HUES48 (cell line): ENCODE data around the gene SEMA6A.

Source experiments
- H3K27ac ChIP-seq: one replicate; pipeline ENCODE4 v1.7.0; 2013; ENCODE audit warnings: low read depth, low read length, inconsistent platforms
- H3K27me3 ChIP-seq: 2 replicates; pipeline ENCODE4 v1.6.1; 2013; ENCODE audit warnings: mild to moderate bottlenecking, low read length; ENCODE audit not compliant: control insufficient read depth, insufficient read depth
- H3K36me3 ChIP-seq: 2 replicates; pipeline ENCODE4 v1.6.1; 2013; ENCODE audit warnings: low read length; ENCODE audit not compliant: control insufficient read depth, insufficient read depth
- H3K4me1 ChIP-seq: 2 replicates; pipeline ENCODE4 v1.6.1; 2013; ENCODE audit warnings: mild to moderate bottlenecking, low read length; ENCODE audit not compliant: control insufficient read depth, insufficient read depth
- H3K4me3 ChIP-seq: 2 replicates; pipeline ENCODE4 v1.5.1; 2013; ENCODE audit warnings: mild to moderate bottlenecking, low read depth, low read length
- H3K9ac ChIP-seq: 2 replicates; pipeline ENCODE4 v1.6.1; 2013; ENCODE audit warnings: mild to moderate bottlenecking, low read depth, low read length, moderate library complexity
- H3K9me3 ChIP-seq: 2 replicates; pipeline ENCODE4 v1.6.1; 2013; ENCODE audit warnings: low read length; ENCODE audit not compliant: control insufficient read depth, insufficient read depth

SEMA6A gene, protein sequence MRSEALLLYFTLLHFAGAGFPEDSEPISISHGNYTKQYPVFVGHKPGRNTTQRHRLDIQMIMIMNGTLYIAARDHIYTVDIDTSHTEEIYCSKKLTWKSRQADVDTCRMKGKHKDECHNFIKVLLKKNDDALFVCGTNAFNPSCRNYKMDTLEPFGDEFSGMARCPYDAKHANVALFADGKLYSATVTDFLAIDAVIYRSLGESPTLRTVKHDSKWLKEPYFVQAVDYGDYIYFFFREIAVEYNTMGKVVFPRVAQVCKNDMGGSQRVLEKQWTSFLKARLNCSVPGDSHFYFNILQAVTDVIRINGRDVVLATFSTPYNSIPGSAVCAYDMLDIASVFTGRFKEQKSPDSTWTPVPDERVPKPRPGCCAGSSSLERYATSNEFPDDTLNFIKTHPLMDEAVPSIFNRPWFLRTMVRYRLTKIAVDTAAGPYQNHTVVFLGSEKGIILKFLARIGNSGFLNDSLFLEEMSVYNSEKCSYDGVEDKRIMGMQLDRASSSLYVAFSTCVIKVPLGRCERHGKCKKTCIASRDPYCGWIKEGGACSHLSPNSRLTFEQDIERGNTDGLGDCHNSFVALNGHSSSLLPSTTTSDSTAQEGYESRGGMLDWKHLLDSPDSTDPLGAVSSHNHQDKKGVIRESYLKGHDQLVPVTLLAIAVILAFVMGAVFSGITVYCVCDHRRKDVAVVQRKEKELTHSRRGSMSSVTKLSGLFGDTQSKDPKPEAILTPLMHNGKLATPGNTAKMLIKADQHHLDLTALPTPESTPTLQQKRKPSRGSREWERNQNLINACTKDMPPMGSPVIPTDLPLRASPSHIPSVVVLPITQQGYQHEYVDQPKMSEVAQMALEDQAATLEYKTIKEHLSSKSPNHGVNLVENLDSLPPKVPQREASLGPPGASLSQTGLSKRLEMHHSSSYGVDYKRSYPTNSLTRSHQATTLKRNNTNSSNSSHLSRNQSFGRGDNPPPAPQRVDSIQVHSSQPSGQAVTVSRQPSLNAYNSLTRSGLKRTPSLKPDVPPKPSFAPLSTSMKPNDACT

DNA sequence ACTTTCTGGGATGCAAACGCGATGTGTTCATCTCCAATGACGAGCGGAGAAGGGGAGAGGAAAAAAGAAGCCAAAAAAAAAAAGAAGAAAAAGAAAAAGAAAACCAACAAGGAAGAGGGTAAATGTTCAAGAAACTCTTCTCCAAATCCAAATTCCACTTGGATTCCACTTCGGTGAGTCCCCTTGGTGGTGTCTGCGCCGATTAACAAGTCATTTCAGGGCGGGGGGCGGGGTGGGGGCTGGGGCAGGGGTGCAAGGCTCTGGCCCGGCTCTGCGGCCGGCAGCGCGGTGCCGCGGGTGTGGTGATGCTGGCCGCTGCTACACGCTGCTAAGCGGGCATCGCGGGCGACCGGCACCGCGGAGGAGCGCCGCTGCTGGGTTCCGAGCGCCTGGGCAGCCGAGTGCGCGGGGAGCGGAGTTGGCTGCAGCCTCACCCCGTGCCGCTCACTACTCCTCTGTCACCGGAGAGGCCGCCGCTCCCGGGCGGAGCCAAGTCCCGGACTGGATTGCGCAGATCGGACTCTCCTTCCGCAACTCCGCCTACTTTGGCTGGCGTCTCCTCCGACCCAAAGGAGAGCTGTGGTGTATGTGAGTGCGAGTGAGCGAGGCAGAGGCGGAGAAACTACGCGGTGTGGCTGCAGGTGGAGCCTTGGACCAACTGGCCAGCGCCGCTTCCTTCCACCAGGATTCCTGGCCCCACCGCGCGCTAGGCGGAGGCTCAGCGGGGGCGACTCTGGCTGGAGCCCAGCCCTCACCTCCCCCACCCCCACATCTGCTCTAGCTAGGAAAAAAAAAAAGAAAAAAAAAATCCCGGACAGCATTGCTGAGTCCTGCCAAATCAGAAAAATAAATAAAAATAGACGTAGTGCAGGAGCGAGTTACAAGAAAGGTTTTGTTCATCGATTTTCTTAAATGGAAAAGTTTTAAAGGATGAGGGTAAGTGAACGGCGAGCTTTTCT is at the start of gene SEMA6A:
Gene SEMA6A, minus strand, starts transcription at position 457 of the 959 bp plus-strand sequence. CDS start 69,879 bp downstream, outside the sequence.
- H3K27me3 ChIP-seq = no peaks in the 10 kb centered on the region
- H3K4me1 ChIP-seq = peaks cover 44% of the 10 kb centered on the region
- H3K4me3 ChIP-seq = peak within 1 kb of the TSS; percentile 93
- H3K9ac ChIP-seq = peak within 1 kb of the TSS; percentile 85
- H3K36me3 ChIP-seq = peaks cover 5% of the 10 kb centered on the region
- peak within 1 kb of the TSS; percentile 84 for H3K27ac ChIP-seq
- H3K9me3 ChIP-seq = no peaks in the 10 kb centered on the region

- Histone ChIP-seq H3K9ac (no peak overlapping the region), H3K4me1 (peaks cover 10% of the 10 kb centered on the region), H3K9me3 (no peaks in the 10 kb centered on the region), H3K36me3 (no peaks in the 10 kb centered on the region), H3K27me3 (no peaks in the 10 kb centered on the region), H3K27ac (no peak overlapping the region), H3K4me3 (no peak overlapping the region)
These were observed 47.9 kb upstream of the SEMA6A start for GRCh38 chr5:116622375-116623050.

GRCh38 chr5:116621599-116621998 is 47.0 kb upstream of the SEMA6A start:
- Histone ChIP-seq H3K27me3 (no peaks in the 10 kb centered on the region), H3K36me3 (no peaks in the 10 kb centered on the region), H3K4me1 (peaks cover 10% of the 10 kb centered on the region), H3K27ac (no peak overlapping the region), H3K9ac (no peak overlapping the region), H3K9me3 (no peaks in the 10 kb centered on the region), H3K4me3 (no peak overlapping the region)

DNA sequence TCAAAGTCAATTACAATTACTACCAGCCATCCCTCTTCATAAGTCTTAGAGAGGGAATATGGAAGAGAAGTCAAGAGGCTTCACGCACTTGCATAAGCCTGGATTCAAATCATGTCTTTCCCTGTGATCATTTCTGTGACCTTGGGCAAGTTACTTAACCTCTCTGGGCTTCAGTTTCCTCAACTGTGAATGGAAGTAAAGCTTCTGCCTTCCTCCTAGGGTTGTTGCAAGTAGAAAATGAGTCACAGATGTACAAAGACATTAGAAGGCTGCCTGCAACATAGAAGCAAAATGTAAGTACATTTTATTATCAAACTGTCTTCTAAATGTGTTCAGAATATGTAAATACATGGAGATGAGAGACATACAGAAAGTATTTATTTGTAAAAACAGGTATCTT is 42.3 kb upstream of the SEMA6A start:
- H3K36me3 ChIP-seq = no peaks in the 10 kb centered on the region
- H3K27ac ChIP-seq = no peak overlapping the region
- no peaks in the 10 kb centered on the region for H3K27me3 ChIP-seq
- no peak overlapping the region for H3K4me3 ChIP-seq
- H3K4me1 ChIP-seq = peaks cover 9% of the 10 kb centered on the region
- H3K9ac ChIP-seq = no peak overlapping the region
- no peaks in the 10 kb centered on the region for H3K9me3 ChIP-seq

DNA sequence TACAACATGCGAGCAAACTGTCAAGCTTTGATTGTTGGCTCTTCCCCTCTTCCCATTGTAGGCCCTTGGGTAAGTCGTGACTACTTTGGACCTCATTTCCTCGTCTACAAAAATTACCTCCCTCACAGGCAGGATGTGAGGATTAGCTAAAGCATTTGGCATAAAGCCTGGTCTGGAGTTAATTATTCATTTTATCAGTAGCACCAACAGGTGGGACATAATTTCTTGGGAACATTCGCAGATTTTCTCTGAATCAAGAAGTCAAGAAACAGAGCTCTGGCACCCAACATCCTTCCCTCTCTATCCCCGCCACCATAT is 39.9 kb upstream of the SEMA6A start:
- H3K9ac ChIP-seq = no peak overlapping the region
- H3K4me3 ChIP-seq = no peak overlapping the region
- H3K4me1 ChIP-seq = no peaks in the 10 kb centered on the region
- H3K27me3 ChIP-seq = no peaks in the 10 kb centered on the region
- H3K9me3 ChIP-seq = no peaks in the 10 kb centered on the region
- no peaks in the 10 kb centered on the region for H3K36me3 ChIP-seq
- no peak overlapping the region for H3K27ac ChIP-seq

- Histone ChIP-seq H3K27ac (no peak overlapping the region), H3K9me3 (no peaks in the 10 kb centered on the region), H3K4me1 (no peaks in the 10 kb centered on the region), H3K9ac (no peak overlapping the region), H3K27me3 (no peaks in the 10 kb centered on the region), H3K4me3 (no peak overlapping the region), H3K36me3 (no peaks in the 10 kb centered on the region)
These were observed 38.8 kb upstream of the SEMA6A start for GRCh38 chr5:116613445-116613844.

GRCh38 chr5:116612431-116612830 is 37.8 kb upstream of the SEMA6A start:
- Histone ChIP-seq H3K9me3 (no peaks in the 10 kb centered on the region), H3K9ac (no peak overlapping the region), H3K36me3 (no peaks in the 10 kb centered on the region), H3K4me1 (no peaks in the 10 kb centered on the region), H3K4me3 (no peak overlapping the region), H3K27ac (no peak overlapping the region), H3K27me3 (no peaks in the 10 kb centered on the region)

DNA sequence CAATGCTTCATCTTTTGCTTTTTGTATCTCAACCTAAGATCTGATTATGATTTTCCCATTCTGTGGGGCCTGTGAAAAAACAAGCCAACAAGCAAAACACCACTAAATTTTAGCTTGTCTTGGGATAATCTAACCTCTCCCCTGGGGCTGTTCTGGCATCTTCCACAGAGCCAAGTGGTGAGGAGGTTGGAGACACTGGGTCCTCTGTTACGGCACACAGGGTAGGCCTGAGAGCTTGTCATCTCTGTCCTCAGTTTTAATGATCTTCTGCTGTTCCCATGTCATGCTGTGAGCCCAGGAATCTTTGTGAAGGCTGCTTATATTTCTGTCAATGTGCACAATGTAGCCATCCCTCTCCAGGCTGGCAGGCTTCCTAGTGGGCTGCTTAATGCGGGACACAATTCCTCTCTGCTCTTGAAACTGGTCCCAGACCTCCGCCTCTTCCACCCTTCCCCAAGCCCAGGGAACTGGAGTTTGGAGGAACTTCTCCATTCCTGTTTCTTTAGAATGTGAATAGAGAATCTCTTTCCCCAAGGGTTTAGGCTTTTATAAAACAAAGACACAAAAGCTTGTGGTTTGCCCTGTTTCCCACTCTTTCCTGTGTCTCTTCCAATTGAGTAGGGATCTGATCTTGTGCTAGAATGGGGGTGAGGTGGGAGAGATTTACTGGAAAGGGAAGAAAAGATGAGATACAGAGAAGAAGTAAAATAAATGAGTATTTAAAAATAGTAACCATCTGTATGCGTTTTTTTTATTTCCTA is 30.9 kb upstream of the SEMA6A start:
- Histone ChIP-seq H3K27me3 (no peaks in the 10 kb centered on the region), H3K36me3 (no peaks in the 10 kb centered on the region), H3K27ac (no peak overlapping the region)

GRCh38 chr5:116604805-116605204 is 30.2 kb upstream of the SEMA6A start:
- no peak overlapping the region for H3K9ac ChIP-seq
- no peaks in the 10 kb centered on the region for H3K36me3 ChIP-seq
- H3K27me3 ChIP-seq = no peaks in the 10 kb centered on the region
- peaks cover 14% of the 10 kb centered on the region for H3K4me1 ChIP-seq
- H3K9me3 ChIP-seq = no peaks in the 10 kb centered on the region
- H3K27ac ChIP-seq = no peak overlapping the region
- no peak overlapping the region for H3K4me3 ChIP-seq

More for the DNA sequence above, 30.9 kb upstream of the SEMA6A start:
- peaks cover 14% of the 10 kb centered on the region for H3K4me1 ChIP-seq
- H3K4me3 ChIP-seq = no peak overlapping the region
- H3K9me3 ChIP-seq = no peaks in the 10 kb centered on the region
- H3K9ac ChIP-seq = no peak overlapping the region
